ENCODE data around the gene FCHO1.
"Not testable (repeated sequence)": the region's sequence is repeated elsewhere in the genome, so short reads cannot be mapped to it uniquely, and the experiment has no call there.

The FCHO1 gene

GRCh38 chr19:17795495-17795856 lies 44.2 kb downstream of the FCHO1 start:
- no peak overlapping the region for H3K4me3 ChIP-seq (replicated peaks; ENCODE audit: low read depth, low read length)
- no peaks in the 10 kb centered on the region; the same call in 1 of the 2 replicates for H3K27me3 ChIP-seq (replicated peaks; ENCODE audit: control insufficient read depth, insufficient read depth, low read length)
- no peaks in the 10 kb centered on the region for H3K36me3 ChIP-seq (ENCODE audit: control insufficient read depth, insufficient read depth, low read length)
- TF ChIP-seq CTCF (IDR thresholded peaks at IDR 0.05; ENCODE audit: insufficient read depth, low read length, poor library complexity, severe bottlenecking): no peak
- no peak for DNase-seq (ENCODE audit: extremely low read depth, insufficient read length)

- H3K36me3 ChIP-seq (ENCODE audit: control insufficient read depth, insufficient read depth, low read length): no peaks in the 10 kb centered on the region
- H3K27me3 ChIP-seq (replicated peaks; ENCODE audit: control insufficient read depth, insufficient read depth, low read length): no peaks in the 10 kb centered on the region; the same call in 1 of the 2 replicates
- no peak for TF ChIP-seq CTCF (IDR thresholded peaks at IDR 0.05; ENCODE audit: insufficient read depth, low read length, poor library complexity, severe bottlenecking)
- H3K4me3 ChIP-seq (replicated peaks; ENCODE audit: low read depth, low read length): no peak overlapping the region
- no peak for DNase-seq (ENCODE audit: extremely low read depth, insufficient read length)
These were observed 44.9 kb downstream of the FCHO1 start for GRCh38 chr19:17796013-17796837.

- no peak overlapping the region for H3K4me3 ChIP-seq (replicated peaks; ENCODE audit: low read depth, low read length)
- H3K27me3 ChIP-seq (replicated peaks; ENCODE audit: control insufficient read depth, insufficient read depth, low read length): no peaks in the 10 kb centered on the region; the same call in 1 of the 2 replicates
- no peaks in the 10 kb centered on the region for H3K36me3 ChIP-seq (ENCODE audit: control insufficient read depth, insufficient read depth, low read length)
- DNase-seq (ENCODE audit: extremely low read depth, insufficient read length): no peak
- TF ChIP-seq CTCF (IDR thresholded peaks at IDR 0.05; ENCODE audit: insufficient read depth, low read length, poor library complexity, severe bottlenecking): no peak
These were observed 45.7 kb downstream of the FCHO1 start for GRCh38 chr19:17796838-17797423.

- Histone ChIP-seq H3K36me3 (ENCODE audit: control insufficient read depth, insufficient read depth, low read length) (no peaks in the 10 kb centered on the region), H3K27me3 (replicated peaks; ENCODE audit: control insufficient read depth, insufficient read depth, low read length) (no peaks in the 10 kb centered on the region; the same call in 1 of the 2 replicates), H3K4me3 (replicated peaks; ENCODE audit: low read depth, low read length) (no peak overlapping the region)
- no peak for DNase-seq (ENCODE audit: extremely low read depth, insufficient read length)
- TF ChIP-seq CTCF (IDR thresholded peaks at IDR 0.05; ENCODE audit: insufficient read depth, low read length, poor library complexity, severe bottlenecking): no peak
These were observed 46.3 kb downstream of the FCHO1 start for GRCh38 chr19:17797424-17798201.

GRCh38 chr19:17798599-17798998 lies 47.3 kb downstream of the FCHO1 start:
- not testable (repeated sequence) for H3K36me3 ChIP-seq (ENCODE audit: control insufficient read depth, insufficient read depth, low read length); H3K4me3 ChIP-seq (replicated peaks; ENCODE audit: low read depth, low read length); DNase-seq (ENCODE audit: extremely low read depth, insufficient read length); H3K27me3 ChIP-seq (replicated peaks; ENCODE audit: control insufficient read depth, insufficient read depth, low read length)
